ENCODE measurements around the gene AMIGO2.

DNA sequence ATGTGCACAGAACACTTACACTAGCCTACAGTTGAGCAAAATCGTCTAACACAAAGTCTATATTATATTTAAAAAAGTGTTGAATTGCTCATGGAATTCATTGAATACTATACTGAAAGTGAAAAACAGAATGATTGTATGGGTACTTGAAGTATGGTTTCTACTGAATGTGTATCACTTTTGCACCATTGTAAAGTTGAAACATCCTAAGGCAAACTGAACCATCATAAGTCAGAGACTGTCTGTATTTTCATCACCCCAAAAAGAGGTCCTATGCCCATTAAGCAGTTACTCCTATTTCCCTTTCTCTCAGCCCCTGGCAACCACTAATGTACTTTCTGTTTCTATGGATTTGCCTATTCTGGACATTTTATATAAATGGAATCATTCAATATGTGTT lies 4.4 kb upstream of the AMIGO2 start:
- no peak for TF ChIP-seq TAF1 (IDR thresholded peaks at IDR 0.05; ENCODE audit: borderline replicate concordance, low read depth, low read length)
- no peak for TF ChIP-seq POLR2AphosphoS5 (IDR thresholded peaks at IDR 0.05; ENCODE audit: low read depth, low read length)
